ENCODE measurements around the gene UMODL1.

UMODL1 gene

DNA sequence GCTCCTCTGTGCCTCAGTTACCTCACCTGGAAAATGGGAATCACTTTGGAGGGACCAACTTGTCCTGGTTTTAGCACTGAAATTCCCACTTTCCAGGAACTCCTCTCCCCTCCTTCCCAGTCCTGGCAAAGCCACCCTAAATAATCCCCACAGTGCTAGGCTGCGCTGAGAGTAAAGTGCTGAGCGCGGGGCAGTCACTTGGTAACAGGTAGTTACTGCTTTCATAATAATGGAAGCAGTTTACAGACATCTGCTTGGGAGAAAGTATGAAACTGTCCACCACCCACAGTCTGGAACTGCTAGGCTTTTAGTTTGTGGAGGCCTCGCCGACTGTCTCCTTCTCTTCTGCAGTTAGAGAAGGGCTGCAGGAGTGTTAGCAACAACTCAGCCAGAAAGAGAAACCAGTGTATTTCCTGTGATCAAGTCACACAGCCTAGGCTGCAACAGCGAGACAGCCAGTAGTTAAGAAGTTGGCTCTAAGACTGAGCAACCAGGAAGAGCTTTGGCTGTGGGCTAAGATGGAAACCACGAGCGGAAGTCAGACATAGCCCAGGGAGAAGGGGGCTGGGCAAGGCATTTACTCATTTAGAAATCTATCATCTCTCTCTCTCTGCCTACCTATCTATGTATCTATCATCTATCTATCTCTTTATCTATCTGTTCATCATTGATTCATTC lies 117.0 kb downstream of the UMODL1 start:
- TF ChIP-seq, protein P1, sequence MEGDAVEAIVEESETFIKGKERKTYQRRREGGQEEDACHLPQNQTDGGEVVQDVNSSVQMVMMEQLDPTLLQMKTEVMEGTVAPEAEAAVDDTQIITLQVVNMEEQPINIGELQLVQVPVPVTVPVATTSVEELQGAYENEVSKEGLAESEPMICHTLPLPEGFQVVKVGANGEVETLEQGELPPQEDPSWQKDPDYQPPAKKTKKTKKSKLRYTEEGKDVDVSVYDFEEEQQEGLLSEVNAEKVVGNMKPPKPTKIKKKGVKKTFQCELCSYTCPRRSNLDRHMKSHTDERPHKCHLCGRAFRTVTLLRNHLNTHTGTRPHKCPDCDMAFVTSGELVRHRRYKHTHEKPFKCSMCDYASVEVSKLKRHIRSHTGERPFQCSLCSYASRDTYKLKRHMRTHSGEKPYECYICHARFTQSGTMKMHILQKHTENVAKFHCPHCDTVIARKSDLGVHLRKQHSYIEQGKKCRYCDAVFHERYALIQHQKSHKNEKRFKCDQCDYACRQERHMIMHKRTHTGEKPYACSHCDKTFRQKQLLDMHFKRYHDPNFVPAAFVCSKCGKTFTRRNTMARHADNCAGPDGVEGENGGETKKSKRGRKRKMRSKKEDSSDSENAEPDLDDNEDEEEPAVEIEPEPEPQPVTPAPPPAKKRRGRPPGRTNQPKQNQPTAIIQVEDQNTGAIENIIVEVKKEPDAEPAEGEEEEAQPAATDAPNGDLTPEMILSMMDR (IDR thresholded peaks at IDR 0.05; ENCODE audit: borderline replicate concordance, insufficient read depth, low read depth, low read length): no peak
- no peak overlapping the region for H3K4me3 ChIP-seq (ENCODE audit: low read depth, low read length)

DNA sequence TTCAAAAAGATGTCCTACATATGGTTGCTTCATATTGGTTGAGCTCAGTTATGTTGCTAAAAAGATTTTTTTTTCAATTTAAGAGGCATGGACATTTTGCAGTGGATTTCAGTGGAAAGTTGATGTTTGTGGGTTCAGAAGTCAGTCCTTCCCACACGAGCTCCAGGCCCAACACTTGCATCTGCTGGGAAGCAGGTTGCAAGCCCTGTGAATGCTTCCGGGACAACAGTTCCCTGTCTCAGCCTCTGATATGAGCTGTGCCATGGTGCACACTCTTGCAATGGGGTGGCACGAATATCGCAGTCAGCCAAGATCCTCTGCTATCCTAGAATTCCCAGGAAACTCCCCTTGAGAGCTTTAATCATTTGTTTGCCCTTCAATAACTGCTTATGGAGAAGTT lies 117.5 kb downstream of the UMODL1 start:
- no peak overlapping the region for H3K4me3 ChIP-seq (ENCODE audit: low read depth, low read length)
- TF ChIP-seq, protein P1 (IDR thresholded peaks at IDR 0.05; ENCODE audit: borderline replicate concordance, insufficient read depth, low read depth, low read length): no peak

- TF ChIP-seq, protein P1 (IDR thresholded peaks at IDR 0.05; ENCODE audit: borderline replicate concordance, insufficient read depth, low read depth, low read length): no peak
Observed at GRCh38 chr21:42189431-42189830, 118.3 kb downstream of the UMODL1 start.

GRCh38 chr21:42189860-42190485 lies 118.9 kb downstream of the UMODL1 start:
- H3K4me3 ChIP-seq (ENCODE audit: low read depth, low read length): no peak overlapping the region
- TF ChIP-seq, protein P1 (IDR thresholded peaks at IDR 0.05; ENCODE audit: borderline replicate concordance, insufficient read depth, low read depth, low read length): no peak

More at GRCh38 chr21:42189431-42189830, 118.3 kb downstream of the UMODL1 start:
- no peak overlapping the region for H3K4me3 ChIP-seq (ENCODE audit: low read depth, low read length)

DNA sequence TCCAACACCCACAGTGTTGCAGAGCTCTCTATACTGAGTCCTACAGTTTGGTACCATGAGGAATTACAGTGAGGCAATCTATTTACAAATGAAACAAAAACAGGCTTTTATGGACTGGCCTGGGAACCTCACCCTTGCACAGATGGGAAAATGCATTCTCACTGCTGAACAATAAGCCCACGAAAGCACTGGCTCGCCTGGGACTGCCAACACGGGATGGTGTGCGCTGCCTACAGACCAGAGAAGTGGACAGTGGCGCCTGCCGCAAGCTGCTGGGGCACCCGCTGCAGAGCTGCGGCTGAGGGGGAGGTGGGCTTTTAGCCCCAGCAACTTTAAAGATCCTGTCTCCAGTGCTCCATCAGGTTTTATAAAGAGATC lies 119.4 kb downstream of the UMODL1 start:
- H3K4me3 ChIP-seq (ENCODE audit: low read depth, low read length): no peak overlapping the region
- TF ChIP-seq, protein P1 (IDR thresholded peaks at IDR 0.05; ENCODE audit: borderline replicate concordance, insufficient read depth, low read depth, low read length): no peak

GRCh38 chr21:42191064-42191463 lies 119.9 kb downstream of the UMODL1 start:
- no peak overlapping the region for H3K4me3 ChIP-seq (ENCODE audit: low read depth, low read length)
- TF ChIP-seq, protein P1 (IDR thresholded peaks at IDR 0.05; ENCODE audit: borderline replicate concordance, insufficient read depth, low read depth, low read length): no peak
